GM19328 (cell line): ENCODE results near the gene FOCAD.
"Not testable (repeated sequence)": the region's sequence is repeated elsewhere in the genome, so short reads cannot be mapped to it uniquely, and the experiment has no call there.

Experiments used
- ATAC-seq: cut with Tn5 transposase; IDR thresholded peaks from one replicate; pipeline ENCODE4 v1.9.1; 2021; ENCODE audit warnings: mild to moderate bottlenecking, moderate library complexity; ENCODE audit not compliant: unreplicated experiment

Gene FOCAD

DNA sequence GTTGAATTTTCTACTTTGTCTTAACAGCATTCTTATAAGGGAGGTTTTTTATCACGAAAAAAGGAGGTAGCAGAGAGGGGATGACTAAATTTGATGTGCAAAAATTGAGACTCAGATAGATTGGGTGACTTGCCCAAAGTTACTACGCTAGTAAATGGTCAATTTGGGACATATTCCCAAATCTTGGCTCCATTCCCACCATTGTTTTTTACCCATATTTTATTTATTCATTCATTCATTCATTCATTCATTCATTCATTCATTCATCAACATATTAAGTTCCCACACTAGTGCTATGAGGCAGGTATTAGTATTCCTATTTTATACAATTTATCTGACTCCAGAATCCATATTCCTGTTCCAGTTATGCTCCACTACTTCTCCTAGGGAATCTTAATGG, 261.8 kb downstream of the FOCAD start:
- no peak for ATAC-seq

- ATAC-seq = no peak
Observed at GRCh38 chr9:20948703-20949102, 264.6 kb downstream of the FOCAD start.

GRCh38 chr9:20950707-20951106, 266.6 kb downstream of the FOCAD start:
- ATAC-seq = no peak

DNA sequence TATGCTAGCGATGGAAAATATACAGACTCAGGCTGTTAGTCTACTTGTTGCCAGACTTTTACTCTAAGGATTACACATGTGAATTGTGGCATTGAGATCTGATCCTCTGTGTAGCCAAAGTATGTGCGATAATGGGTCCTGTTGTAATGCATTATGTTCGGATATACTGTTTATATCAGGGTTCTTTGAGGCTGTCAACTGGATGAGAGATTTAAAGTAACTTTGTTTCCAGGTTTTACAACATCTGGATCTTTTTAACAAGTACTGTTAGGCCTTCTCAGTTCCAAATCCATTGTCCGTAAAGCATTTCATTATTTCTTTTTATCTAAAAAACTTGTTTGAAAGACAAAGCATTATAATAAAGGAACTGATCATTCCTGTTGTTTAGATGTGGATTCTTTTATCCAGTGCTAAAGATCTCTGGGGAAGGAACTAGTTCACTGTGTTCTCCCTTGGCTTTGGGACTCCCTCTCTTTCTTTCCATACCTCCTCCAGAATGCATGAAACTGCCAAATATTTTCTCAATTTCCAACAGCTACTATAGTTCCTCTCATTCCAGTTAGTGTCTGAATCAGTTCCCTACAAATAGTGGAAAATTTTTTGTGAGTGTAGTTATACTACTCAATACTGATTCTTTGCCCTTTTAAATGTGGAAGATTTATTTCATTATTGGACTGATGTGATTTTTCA, 278.6 kb downstream of the FOCAD start:
- ATAC-seq = no peak

GRCh38 chr9:20972684-20973083, 288.6 kb downstream of the FOCAD start:
- no peak for ATAC-seq

DNA sequence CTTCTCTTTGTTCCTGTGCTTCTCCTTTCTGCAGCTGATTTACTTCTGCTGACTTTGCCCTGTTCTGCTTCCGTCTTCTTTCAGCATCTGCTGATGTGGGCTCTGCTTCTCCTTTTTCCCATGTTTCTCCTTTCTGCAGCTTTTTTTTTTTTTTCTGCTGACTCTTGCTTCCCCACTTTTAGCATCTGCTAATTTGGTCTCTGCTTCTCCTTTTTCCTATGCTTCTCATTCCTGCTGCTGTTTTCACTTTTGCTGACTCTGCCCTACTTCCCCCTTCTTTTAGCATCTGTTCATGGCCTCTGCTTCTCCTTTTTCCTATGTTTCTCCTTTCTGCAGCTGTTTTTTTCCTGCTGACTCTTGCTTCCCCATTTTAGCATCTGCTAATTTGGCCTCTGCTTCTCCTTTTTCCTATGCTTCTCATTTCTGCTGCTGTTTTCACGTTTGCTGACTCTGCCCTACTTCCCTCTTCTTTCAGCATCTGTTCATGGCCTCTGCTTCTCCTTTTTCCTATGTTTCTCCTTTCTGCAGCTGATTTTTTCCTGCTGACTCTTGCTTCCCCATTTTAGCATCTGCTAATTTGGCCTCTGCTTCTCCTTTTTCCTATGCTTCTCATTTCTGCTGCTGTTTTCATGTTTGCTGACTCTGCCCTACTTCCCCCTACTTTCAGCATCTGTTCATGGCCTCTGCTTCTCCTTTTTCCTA, 289.3 kb downstream of the FOCAD start:
- not testable (repeated sequence) for ATAC-seq

- ATAC-seq = not testable (repeated sequence)
Observed at GRCh38 chr9:20974191-20974938, 290.3 kb downstream of the FOCAD start.

GRCh38 chr9:20978249-20978648, 294.2 kb downstream of the FOCAD start:
- no peak for ATAC-seq

DNA sequence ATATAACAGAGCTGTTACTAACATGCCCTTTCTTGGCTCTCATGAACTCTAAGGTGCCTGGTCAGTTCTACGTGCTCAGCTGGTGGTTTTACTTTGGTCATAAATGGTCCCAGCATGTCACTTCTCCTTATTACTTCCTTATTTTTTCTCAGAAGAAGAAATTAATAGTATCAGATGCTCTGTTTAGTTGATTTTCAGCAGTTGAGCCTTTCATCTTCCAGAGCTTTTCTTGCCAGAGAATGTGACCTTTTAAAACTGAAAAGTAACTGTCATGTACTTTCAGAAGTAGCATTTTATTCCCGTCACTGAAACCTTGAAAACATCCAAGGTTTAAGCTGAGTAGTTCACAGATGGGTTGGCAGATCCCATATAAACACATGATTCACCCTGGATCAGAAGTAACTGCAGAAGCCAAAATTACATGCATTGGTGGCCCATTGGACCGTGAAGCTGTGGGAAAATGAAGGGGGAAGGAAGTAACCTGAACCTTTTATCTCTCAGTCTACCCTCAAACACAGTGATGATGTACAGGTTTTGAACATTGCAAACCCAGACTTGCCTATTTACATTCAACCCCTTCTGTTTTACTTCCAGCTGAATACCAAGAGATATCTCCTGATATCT, 296.9 kb downstream of the FOCAD start:
- no peak for ATAC-seq

DNA sequence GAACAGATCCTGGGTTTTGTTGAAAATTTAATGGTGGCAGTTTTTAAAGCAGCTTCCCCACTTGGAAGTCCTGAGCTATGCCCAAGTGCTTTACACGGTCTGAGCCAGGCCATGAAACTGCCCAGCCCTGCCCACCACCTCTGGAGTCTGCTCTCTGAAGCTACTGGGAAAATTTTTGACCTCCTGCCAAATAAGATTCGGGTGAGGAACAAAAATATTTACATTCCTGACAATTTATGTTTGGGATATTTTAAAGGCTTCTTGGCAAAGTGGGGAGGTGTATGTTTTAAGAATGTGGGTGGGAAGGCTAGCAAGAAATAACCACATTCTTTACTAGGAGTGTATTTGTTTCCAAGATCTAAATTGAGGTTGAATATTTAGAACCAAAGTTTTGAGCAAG, 297.4 kb downstream of the FOCAD start:
- no peak for ATAC-seq

GRCh38 chr9:20984506-20984905, 300.4 kb downstream of the FOCAD start:
- no peak for ATAC-seq

DNA sequence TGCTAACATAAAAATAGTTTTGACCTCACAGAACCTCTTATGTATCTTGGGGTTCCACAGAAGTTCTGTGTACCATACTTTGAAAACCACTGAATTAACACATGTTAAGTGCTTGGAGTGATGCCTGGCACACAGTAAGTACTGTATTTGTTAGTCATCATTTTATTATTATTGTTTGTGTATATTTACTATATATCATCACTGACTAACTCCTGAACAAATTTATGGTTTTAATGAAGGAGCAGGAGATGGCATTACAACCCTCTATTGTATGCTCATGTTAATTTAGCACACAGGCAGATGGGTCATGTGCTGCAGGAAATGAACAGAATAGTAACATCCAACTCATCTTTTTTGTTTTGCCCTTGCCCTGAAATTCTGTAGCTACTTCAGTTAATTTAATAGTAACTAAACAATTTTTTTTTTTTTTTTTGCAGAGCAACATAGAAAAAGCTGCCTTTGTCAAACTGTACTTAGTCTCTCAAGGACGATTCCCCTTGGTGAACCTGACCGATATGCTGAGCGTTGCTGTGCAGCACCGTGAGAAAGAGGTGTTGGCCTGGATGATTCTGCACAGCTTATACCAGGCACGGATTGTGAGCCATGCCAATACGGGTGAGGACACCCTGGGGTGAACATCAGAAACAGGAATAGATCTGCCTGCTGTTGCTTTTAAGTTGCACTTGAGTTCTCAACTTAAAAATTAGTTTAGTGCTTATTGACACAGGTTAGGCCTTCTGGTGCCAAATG, 302.0 kb downstream of the FOCAD start:
- no peak for ATAC-seq

- ATAC-seq = no peak
Observed at GRCh38 chr9:20987521-20987920, 303.5 kb downstream of the FOCAD start.

DNA sequence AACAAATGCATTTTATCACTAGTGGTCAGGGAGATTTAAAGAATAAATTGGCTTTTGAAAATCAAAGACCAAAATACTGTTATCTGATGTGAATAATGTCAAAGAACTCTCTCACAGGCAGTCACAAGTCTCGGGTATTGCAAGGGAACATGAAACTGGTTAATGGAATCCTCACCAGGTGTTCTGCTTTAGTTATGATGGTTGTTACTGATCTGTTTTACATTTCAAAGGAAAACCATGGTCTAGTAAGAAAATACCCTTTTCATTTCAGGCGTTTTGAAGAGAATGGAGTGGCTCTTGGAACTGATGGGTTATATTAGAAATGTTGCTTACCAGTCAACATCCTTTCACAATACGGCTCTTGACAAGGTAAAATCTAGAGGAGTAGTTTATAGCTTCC, 304.0 kb downstream of the FOCAD start:
- ATAC-seq = no peak

DNA sequence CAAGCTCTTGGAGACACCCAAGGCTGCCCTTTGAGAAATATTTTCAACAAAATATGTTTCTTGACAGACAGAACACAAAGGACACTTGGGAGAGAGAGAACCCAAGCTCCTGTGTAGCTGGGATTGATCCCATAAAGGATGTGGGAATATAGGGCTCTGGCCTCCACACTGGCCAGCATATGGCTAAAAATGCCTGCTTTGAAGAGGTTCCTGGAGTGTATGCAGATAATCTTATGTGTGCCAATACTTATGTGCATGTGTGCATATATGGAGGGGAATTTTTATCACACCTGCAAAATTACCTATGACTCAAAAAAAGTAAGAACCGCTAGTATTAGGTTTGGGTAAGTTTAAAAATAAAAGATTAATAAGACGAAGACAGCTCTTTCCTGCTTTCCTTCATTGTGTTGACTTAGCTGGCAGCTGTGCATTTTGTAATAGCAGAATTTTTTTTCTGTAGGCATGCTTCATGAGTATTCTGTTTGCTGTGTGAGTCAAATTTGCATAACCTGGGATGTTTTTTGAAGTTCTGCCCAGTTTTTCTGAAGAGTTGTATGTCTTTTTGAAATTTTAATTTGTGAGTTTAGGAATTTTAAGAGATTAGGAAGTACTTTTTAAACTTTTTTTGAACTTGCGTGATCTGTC, 304.7 kb downstream of the FOCAD start:
- no peak for ATAC-seq

DNA sequence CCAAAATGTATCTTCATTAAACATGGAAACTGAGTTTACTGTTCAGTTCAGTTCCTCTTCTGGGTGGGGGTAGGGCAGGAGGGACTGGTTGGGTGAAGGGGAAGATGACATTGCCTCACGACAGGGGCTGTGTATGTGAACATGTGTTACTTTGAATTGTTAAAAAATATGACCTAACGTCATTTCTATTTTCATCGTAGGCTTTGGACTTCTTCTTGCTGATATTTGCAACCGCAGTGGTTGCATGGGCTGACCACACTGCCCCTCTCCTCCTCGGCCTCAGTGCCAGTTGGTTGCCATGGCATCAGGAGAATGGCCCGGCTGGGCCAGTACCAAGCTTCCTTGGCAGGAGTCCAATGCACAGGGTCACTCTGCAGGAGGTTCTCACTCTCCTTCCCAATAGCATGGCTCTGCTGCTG, 305.9 kb downstream of the FOCAD start:
- ATAC-seq = no peak

DNA sequence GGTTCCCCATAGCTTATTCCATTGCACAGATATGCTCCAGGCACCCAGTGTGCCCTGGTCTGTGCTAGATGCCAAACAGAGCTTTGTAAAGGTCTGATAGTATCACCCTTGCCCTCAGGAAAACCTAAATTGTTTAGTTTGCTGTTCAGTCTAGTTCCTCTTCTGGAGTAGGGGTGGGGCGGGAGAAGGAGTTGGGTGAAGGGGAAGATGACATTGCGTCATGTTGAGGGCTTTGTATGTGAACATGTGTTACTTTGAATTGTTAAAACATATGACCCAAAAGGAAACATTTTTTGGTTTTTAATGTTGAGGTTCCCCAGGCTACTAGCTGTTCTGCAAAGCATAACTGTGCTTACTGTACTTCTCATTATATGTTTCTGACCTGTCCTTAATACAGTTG, 306.8 kb downstream of the FOCAD start:
- no peak for ATAC-seq

GRCh38 chr9:20994486-20994885, 310.4 kb downstream of the FOCAD start:
- no peak for ATAC-seq

GRCh38 chr9:20995616-20996015, 311.6 kb downstream of the FOCAD start:
- ATAC-seq = no peak

DNA sequence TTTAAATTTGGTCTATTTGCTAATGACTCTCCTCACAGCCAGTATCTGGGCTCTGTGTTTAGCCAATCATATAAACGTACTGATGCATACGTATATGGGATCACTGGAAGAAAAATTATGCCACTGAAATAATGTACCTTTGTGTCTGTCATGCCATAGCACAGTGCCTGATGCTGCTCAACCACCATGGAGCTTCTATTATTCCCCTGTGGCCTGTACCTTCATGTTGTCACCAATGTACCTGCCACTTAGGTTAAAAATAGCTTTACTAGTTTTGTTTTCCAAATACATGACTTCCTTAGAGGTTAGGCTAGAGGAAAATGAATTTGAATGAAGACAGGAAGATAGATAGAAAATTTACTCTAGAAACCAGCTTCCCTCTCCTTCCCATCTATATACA, 312.8 kb downstream of the FOCAD start:
- no peak for ATAC-seq
